LHCN-M2 (cell line): ENCODE data around the gene SLC10A7. TPM values are rescaled to one million over a fixed set of nuclear protein-coding genes. Genes with fewer than 3 reads are reported as not detected.

Experiments
- DNase-seq: peaks from one replicate; pipeline ENCODE4 v3.0.0-alpha.2; 2012; ENCODE audit warnings: low read depth
- total RNA-seq: library from RNA; depleted of rRNA; stranded (reverse); fragments of >200 nt; gene quantifications from 2 replicates; pipeline ENCODE4 v1.2.3, GENCODE V29; 2014

Gene SLC10A7
- total RNA-seq, 1 experiment from 2014 or later: 6.3 TPM

- DNase-seq: no peak
Measured at GRCh38 chr4:146439999-146440398, 81.7 kb downstream of the SLC10A7 start.

DNA sequence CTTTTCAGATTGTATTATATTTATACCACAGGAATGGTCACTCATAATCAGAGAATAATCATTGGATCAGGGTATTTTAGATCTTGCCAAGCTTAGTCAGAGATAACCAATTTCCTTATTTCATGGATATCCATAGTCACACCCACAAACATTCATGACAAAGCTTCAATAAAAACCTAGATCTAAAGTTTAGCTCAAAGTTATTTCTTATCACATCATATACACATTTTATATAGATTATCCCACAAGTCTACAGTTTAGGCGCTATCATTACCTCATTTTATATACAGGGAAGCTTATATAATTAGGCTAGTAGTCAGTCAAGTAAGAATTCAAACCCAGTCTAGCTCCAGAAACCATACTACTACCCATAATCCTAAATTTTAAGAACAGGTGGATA is 82.3 kb downstream of the SLC10A7 start:
- no peak for DNase-seq

DNA sequence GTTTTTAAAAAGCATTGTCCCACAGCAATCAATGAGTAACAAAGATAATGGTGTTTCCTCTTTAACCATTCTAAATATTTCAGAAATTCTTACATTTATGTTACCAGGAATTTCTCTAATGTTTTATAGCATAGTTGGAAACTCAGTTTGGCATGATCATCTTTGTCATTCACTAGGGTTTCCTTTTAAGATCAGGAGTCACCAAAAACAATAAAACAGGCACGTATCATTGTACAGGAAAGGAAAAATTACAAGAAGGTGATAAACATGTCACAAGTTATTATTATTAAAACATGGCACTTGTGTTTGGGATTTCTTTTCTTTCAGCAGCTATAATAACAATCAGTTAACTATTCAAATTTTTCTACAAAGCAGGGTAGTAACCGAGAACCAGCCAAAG is 84.0 kb downstream of the SLC10A7 start:
- no peak for DNase-seq

DNA sequence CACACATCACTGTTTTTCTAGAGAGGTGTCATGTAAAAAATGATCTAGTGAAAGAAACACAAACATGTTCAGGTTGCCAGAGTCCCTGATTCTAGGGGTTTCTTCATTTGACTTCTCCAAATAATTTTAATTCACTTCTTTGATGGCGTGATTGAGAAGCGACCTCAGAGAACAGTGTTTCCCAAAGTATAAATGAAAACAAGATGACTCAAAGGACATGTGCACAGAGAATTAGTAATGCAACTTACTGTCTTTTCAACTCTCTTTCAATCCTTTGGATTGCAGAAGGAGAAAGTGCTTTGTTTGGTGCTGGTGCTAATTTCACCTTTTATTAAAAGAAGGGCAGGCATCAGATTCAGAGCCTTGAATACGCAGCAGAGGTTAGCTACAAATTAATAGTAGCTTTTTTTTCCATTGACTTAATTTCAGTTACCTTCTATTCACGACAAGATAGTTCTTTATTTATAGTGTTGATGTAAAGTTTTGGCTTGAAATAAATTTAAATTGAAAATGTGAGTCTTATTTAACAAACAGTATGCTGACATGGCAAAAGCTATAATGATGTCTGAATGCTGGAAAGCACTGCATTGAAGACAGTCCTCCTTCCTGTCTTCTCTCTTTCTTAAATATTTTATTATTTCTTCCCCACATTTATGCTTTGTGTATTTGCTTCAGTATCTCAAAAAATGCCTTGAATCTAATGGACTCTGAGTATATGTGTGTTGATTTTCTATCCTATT is 85.1 kb downstream of the SLC10A7 start:
- DNase-seq: peak; percentile 32

DNA sequence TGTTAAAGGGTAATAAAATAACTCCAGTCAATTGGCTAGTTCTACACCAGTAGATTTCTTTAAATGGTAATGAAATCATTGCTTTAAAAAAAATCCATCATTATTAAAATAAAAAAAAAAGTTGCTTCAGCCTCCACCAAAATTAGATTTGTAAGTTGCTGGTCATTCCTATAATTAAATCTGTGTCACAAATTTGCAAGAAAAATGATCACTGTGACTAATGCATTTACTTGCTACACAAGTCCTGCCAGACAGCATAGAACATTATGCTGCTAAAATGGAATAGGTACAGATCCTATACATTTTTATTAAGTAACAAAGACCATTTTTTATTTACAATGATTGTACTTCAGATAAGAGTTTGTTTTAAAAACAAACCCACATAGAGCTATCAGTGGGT is 85.8 kb downstream of the SLC10A7 start:
- no peak for DNase-seq

DNA sequence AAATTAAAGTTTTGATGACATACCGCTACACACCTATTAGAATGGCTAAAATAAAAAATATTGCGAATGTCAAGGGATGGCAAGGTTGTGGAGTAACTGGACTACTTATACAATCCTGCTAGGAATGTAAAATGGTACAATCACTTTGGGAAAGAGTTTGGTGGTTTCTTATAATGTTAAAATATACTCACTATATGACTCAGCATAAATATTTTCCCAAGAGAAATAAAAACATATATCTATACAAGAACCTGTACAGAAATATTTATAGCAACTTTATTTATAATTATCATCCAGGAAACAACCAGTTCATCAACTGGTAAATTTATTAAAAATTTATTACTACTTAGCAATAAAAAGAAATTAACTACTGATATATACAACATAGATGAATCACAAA is 89.7 kb downstream of the SLC10A7 start:
- no peak for DNase-seq

DNA sequence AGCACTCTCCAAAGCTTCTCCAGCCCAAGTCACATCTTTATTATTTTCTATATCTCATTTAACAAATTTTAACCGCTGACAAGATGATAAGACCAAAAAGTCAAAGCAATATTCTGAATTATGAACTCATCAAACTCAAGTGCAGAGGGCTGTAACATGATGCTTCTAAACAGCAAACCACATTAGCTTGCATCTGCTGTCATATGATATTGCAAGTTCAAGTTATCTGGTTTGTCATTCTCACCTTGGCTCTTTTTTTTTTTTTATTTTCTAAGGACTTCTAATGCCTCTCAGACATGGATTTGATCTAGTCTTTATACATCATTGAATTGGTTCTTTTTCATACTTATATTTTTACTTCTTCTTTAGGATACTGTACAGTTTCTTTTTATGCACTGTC is 93.4 kb downstream of the SLC10A7 start:
- DNase-seq: peak; percentile 69

DNA sequence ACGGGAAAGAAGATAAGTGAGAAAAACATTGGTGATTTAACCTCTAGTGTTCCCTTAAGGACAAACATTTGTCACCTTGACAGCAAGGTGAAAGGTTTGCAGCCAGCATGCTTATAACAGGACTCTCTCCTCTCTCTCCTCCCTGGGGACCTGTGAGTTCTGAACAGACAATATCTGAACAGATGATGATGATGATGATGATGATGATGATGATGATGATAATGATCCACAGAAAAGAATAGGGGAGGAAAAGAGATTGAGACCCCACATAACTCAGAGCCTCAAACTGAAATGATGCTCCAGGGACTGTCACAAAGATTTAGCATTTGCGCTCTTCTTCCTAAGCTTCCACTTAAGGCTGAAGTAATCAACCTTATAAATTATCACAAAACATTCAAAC is 103.9 kb downstream of the SLC10A7 start:
- DNase-seq: no peak

DNA sequence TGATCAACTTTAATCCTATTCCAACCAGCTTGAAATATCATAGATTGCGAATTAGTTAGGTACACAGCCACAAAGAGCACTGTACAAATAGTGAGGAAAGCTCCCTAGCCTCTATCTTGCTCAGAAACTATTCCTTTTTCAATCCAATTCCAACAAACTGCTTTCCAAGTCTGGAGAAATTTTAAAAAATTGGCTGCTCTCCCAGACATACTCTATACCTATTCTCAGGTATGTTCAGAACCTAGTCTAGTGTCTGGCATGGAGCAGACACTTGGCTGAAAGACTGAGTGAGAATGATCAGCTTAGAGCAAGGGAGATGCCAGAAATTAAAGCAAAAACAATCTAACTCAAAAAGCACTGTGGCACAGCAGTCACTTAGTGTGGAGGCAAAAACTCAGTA is 105.9 kb downstream of the SLC10A7 start:
- DNase-seq: no peak

DNA sequence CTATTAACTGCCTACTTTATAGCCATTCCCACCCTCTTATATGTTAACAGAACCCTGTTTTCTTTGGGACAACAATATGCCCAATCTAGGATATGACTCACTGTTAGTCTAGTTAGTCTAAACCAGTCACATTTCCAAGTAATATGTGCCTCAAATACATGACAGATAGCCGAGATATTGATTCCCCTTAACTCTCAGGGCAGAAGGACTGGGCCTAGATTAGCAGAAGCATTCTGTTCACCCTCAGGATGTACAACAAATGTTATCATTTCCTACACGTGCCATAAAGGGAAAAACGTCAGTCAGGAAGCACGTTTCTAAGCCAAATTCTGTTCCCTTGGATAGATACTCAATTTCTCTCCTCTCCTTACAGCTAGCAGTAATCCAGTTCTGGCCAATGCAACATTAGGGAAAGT is 114.1 kb downstream of the SLC10A7 start:
- peak; percentile 25 for DNase-seq

DNA sequence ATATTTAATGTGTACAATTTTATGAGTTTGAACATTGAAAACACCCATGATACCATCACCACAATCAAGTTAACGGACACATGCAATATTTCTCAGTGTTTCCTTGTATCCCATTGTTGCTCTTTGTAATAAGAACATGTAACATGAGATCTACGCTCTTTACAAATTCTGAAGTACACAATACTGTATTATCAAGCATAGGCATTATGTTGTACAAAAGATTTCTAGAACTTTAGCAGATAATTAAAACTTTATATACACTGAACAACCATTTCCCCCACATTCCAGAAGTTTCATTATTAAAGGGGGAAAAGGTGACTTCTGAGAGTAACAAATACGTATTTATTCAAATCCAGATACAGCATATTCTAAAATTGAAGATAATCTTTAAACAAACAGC is 114.5 kb downstream of the SLC10A7 start:
- DNase-seq: no peak

DNA sequence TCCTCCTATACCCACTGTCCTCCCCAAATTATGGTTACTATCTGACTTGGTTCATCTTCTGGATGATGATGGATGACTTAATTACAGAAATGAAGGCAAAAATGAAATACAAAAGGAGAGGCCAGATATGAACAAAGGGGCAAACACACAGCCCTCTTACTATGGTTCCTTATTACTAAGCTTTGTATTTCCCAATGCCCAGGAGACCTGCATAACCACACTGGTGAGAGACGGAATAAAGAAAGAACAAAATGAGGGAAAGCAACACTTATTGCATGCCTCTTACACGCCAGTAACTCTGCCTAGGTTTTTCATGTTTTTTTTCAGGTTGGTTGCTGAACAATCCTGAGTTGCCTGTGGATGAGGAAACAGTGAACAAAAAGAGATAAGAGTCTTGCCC is 120.5 kb downstream of the SLC10A7 start:
- peak; percentile 32 for DNase-seq

GRCh38 chr4:146398896-146399445 is 122.8 kb downstream of the SLC10A7 start:
- no peak for DNase-seq

DNA sequence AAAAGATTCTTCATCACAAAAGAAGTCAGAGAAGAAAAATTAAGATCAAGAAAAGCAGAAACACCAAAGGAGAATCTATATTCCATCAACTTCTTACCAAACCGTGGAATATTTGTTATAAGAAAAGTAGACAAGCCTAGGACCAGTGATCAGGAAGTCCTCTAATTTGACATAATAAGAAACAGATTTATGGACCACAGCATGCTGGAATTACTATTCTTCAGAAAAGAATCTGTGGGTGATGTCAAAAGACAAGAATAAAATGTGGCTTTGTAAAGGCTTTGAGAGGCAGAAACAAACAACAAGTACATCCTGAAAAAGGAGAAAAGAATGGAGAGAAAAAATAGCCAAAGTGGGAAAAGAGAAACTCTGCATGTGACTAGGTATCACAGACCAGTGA is 123.3 kb downstream of the SLC10A7 start:
- DNase-seq: no peak

- no peak for DNase-seq
Measured at GRCh38 chr4:146389561-146389960, 132.2 kb downstream of the SLC10A7 start.

DNA sequence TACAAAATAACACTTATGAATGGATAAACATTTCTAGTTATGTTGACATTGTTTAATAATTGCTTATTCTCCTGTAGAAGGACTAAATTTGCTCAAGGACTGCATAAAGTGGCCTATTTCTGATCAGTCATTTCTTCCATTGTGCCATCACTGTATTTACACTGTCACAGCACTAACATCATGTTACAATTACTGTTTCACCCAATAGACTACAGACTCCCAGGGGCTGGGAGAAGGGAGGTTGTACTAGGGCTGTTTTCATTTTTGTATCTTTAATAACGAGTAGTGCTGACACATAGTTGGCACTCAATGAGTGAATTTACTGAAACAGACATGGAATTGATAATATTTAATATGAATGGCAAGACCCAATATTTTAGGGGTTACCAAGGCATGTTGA is 139.5 kb downstream of the SLC10A7 start:
- DNase-seq: no peak

- DNase-seq: peak; percentile 9
Measured at GRCh38 chr4:146381263-146381872, 140.4 kb downstream of the SLC10A7 start.

DNA sequence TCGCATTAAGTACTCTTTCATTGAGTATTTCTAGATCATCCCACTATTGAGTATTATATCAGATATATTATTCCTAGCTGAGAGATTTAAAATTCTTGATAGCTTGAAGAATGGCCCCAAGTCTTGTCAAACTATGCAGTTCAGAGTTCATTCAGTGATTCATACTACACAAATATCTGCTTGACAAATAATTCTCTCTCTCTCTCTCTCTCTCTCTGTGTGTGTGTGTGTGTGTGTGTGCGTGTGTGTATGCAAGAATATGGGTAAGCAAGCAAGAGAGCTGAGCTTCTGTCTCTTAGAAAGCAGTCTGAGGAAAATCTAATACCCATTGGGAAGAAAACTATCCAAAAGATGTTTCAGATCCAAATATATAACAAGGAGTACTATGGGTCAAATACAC is 142.0 kb downstream of the SLC10A7 start:
- peak; percentile 29 for DNase-seq

DNA sequence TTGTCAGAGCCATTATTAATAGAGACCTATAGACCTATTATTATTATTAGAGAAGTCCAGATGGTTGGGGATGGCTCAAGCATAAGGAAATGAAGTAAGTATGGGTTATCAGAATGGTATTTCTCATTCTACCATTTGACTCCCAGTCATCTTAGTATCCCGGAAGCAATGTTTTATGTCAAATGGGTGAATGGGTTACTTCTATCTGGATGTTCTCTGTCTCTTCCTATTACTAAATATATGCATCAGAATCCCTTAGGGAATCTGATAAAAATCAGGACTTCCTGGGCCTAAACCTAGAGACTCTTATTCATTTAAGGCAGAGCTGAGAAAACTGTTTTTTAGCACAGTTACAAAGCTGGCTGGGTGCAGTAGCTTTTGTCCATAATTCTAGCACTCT is 149.9 kb downstream of the SLC10A7 start:
- no peak for DNase-seq

- DNase-seq: peak; percentile 21
Measured at GRCh38 chr4:146370841-146371240, 150.9 kb downstream of the SLC10A7 start.

- DNase-seq: no peak
Measured at GRCh38 chr4:146369446-146369845, 152.3 kb downstream of the SLC10A7 start.

DNA sequence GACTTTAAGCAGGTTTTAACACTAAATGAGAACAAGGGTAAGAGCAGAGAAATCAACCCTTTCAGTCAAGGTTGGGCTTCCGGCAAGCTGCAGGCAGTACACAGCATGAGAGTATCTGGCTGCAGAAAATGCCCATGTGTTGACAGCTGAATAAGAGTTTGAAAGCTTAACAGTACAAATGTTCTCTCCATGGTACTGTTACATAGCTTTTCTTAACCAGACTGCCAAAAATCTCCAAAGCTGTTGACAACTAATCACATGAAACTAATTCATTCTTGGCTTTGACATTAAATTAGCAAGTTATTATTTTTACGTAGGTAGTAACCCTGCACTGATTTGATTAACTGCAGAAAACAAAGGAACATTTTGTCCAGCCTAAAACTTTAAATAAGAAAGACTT is 153.5 kb downstream of the SLC10A7 start:
- DNase-seq: no peak

DNA sequence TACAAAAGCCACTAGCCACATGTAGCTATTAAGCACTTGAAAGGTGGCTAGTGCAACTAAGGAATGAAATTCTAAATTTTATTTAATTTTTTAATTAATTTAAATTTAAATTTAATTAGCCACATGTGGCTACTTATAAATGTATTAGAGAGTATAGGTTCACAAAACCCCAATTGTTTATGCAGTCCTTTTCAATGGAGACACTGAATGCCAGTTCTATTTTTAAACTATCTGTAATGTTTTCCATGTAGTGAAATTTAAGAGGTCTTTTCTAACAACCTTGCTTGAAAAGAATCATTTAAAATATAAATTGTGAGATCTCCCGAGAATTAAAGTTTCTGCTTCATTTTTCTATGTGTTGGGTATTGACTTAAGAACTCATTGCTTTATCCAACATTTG is 154.4 kb downstream of the SLC10A7 start:
- DNase-seq: no peak
